DND-41 (cell line): ENCODE results near the gene PARD6G.

Experiments used
- ATAC-seq: fragments of 200-7000 bp; cut with Tn5 transposase; 3 replicates; pipeline ENCODE4 v1.9.1; 2021; ENCODE audit warnings: low read depth; ENCODE audit not compliant: insufficient read depth
- DNase-seq: peaks from one replicate; pipeline ENCODE4 v3.0.0-alpha.2; 2020
- H2AFZ ChIP-seq: 2 replicates; pipeline ENCODE4 v1.6.0; 2012; ENCODE audit warnings: low read depth, low read length
- H3K27ac ChIP-seq: 2 replicates; pipeline ENCODE4 v1.5.1; 2012; ENCODE audit warnings: low read length, inconsistent platforms
- H3K27me3 ChIP-seq: fragments of 200-600 bp; sonication (generic); 2 replicates; pipeline ENCODE4 v1.6.0; 2012; ENCODE audit warnings: low read length, mild to moderate bottlenecking, inconsistent platforms; ENCODE audit not compliant: insufficient read depth, poor library complexity
- H3K36me3 ChIP-seq: 2 replicates; pipeline ENCODE4 v1.5.1; 2012; ENCODE audit warnings: low read length, inconsistent platforms; ENCODE audit not compliant: insufficient read depth
- H3K4me1 ChIP-seq: 2 replicates; pipeline ENCODE4 v1.5.1; 2012; ENCODE audit warnings: mild to moderate bottlenecking, low read length; ENCODE audit not compliant: insufficient read depth
- H3K4me2 ChIP-seq: 2 replicates; pipeline ENCODE4 v1.6.0; 2012; ENCODE audit warnings: mild to moderate bottlenecking, moderate library complexity, low read length, inconsistent platforms; ENCODE audit not compliant: insufficient read depth
- H3K4me3 ChIP-seq, 2 experiments: fragments of 200-600 bp in 1 of 2; shearing (Covaris generic) in 1 of 2; 2 replicates each; pipeline ENCODE4 v1.5.1; 2012 to 2016; ENCODE audit warnings: inconsistent platforms in 2 of 2, low read length in 2 of 2, mild to moderate bottlenecking in 2 of 2, low read depth in 1 of 2, moderate library complexity in 1 of 2
- H3K79me2 ChIP-seq: 2 replicates; pipeline ENCODE4 v1.6.0; 2012; ENCODE audit warnings: low read length, inconsistent platforms; ENCODE audit not compliant: insufficient read depth
- H3K9ac ChIP-seq: 2 replicates; pipeline ENCODE4 v1.6.0; 2012; ENCODE audit warnings: low read depth, mild to moderate bottlenecking, inconsistent platforms, low read length, moderate library complexity
- H3K9me3 ChIP-seq: 2 replicates; pipeline ENCODE4 v1.5.1; 2012; ENCODE audit warnings: low read length, moderate library complexity, mild to moderate bottlenecking, inconsistent platforms; ENCODE audit not compliant: insufficient read depth, severe bottlenecking
- H4K20me1 ChIP-seq: 2 replicates; pipeline ENCODE4 v1.6.0; 2012; ENCODE audit warnings: low read length; ENCODE audit not compliant: insufficient read depth
- EZH2 ChIP-seq: IDR thresholded peaks from 3 replicates; pipeline ENCODE4 v1.6.1; 2012; ENCODE audit warnings: borderline replicate concordance, low read depth, mild to moderate bottlenecking, moderate library complexity, low read length, inconsistent platforms; ENCODE audit not compliant: severe bottlenecking
- TF ChIP-seq, protein P1 (sequence below): IDR thresholded peaks from 2 replicates; pipeline ENCODE4 v1.5.1; 2012; ENCODE audit warnings: borderline replicate concordance, low read length, moderate library complexity, mild to moderate bottlenecking; ENCODE audit not compliant: poor library complexity, severe bottlenecking; ENCODE audit errors: extremely low read depth

PARD6G gene

DNA sequence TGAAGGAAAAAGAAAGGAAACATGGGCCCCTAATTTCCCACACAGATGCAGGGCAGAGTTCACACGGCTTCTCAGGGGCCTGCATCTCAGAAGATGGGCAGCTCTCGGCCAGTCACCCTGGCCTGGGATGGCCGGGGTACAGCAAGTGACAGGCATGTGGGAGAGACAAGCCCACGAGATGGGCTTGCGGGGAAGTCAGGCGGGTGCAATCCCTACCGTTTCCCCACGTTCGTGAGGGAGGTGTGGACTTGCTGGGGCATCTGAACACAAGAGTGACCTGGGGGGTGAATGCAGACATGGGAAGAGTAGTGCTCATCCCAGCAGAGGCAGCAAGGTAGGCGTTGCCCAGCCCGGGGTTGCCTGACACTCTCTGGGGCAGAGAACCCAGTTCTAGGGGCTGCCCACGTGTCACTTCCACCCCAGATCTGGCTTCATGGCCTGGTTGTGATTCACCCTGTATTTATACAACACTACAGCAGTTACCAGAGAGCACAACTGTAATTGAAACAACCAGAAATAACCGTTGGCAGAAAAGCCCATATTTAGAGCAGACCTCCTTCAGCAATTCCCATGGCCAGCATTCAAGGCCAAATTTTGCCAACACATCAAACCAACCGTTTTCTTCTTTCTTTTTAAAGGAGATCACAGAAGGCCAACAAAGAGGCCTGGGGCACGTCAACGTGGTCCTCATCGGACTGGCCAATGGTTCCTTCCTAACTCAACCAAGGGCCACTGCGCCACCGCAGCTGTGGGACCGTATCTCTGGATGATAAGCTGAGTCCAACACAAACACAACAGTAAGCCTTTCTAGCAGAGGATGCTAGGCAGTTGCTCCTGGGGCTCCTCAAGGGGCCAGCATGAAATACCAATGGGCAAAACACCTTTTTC, 58.4 kb downstream of the PARD6G start:
- no peak overlapping the region for H3K4me3 ChIP-seq
- H3K4me2 ChIP-seq, result no peak overlapping the region
- H3K79me2 ChIP-seq, result no peaks in the 10 kb centered on the region
- H3K27me3 ChIP-seq, result no peaks in the 10 kb centered on the region
- no peaks in the 10 kb centered on the region for H3K4me1 ChIP-seq
- H3K27ac ChIP-seq, result no peak overlapping the region
- H4K20me1 ChIP-seq, result peaks cover 2% of the 10 kb centered on the region; the same call in 1 of the 2 replicates
- H2AFZ ChIP-seq, result no peak overlapping the region
- H3K36me3 ChIP-seq, result no peaks in the 10 kb centered on the region
- ATAC-seq, result no peak
- no peak overlapping the region for H3K9ac ChIP-seq
- DNase-seq, result no peak
- TF ChIP-seq, protein P1, sequence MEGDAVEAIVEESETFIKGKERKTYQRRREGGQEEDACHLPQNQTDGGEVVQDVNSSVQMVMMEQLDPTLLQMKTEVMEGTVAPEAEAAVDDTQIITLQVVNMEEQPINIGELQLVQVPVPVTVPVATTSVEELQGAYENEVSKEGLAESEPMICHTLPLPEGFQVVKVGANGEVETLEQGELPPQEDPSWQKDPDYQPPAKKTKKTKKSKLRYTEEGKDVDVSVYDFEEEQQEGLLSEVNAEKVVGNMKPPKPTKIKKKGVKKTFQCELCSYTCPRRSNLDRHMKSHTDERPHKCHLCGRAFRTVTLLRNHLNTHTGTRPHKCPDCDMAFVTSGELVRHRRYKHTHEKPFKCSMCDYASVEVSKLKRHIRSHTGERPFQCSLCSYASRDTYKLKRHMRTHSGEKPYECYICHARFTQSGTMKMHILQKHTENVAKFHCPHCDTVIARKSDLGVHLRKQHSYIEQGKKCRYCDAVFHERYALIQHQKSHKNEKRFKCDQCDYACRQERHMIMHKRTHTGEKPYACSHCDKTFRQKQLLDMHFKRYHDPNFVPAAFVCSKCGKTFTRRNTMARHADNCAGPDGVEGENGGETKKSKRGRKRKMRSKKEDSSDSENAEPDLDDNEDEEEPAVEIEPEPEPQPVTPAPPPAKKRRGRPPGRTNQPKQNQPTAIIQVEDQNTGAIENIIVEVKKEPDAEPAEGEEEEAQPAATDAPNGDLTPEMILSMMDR, result no peak
- no peak for TF ChIP-seq EZH2
- H3K9me3 ChIP-seq, result no peaks in the 10 kb centered on the region

DNA sequence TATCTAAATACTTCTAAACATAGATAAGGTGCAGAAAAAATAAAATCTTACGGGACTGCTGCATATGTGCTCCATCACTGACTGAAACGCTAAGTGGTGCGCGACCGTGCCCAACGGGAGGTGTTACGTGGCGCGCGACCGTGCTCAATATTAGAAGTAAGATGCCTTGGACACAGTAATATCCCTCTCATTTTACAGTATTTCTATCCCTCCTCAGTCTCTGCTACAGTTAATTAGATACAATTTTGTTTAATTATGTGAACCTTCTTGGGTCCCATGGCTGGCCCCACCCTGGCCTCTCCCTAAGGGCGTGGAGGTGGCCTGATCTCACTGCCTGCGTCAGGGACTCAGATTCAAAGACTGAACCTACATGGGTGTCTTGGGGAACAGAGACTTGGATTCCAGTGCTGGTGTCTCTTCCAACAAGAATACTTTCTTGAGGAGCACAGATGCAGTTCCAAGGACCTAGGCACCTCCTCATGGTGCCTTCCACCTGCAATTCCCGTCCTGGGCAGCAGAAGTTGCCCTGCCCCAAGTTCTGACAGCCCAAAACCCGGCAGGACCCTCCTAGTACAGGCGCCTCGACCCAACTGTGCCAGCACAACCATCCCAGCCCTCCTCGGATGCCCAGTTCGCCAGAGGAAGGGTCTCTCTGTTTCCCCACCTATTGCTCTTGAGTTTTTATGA, 59.2 kb downstream of the PARD6G start:
- ATAC-seq (no peak), DNase-seq (no peak)
- Histone ChIP-seq H3K27ac (no peak overlapping the region), H3K9ac (no peak overlapping the region), H3K4me3 (no peak overlapping the region), H4K20me1 (peaks cover 4% of the 10 kb centered on the region; the same call in 1 of the 2 replicates), H3K36me3 (no peaks in the 10 kb centered on the region), H2AFZ (no peak overlapping the region), H3K27me3 (no peaks in the 10 kb centered on the region), H3K4me1 (no peaks in the 10 kb centered on the region), H3K9me3 (no peaks in the 10 kb centered on the region), H3K79me2 (no peaks in the 10 kb centered on the region), H3K4me2 (no peak overlapping the region)
- no peak for TF ChIP-seq EZH2
- TF ChIP-seq, protein P1, result no peak

DNA sequence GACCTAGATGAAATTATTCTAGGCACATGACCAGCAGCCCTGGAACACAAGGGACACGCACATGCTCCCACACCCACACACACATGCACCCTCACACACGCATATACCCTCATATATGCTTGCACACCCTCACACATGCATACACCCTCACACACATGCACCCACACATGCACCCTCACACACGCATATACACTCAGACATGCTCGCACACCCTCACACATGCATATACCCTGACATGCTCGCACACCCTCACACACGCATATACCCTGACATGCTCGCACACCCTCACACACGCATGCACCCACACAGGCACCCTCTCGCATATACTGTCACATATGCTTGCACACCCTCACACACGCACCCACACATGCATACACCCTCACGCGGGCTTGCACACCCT, 61.8 kb downstream of the PARD6G start:
- H4K20me1 ChIP-seq, result peaks cover 14% of the 10 kb centered on the region
- H3K27me3 ChIP-seq, result no peaks in the 10 kb centered on the region
- no peak overlapping the region for H3K4me2 ChIP-seq
- H3K79me2 ChIP-seq, result no peaks in the 10 kb centered on the region
- H3K36me3 ChIP-seq, result no peaks in the 10 kb centered on the region
- H3K4me1 ChIP-seq, result peaks cover 13% of the 10 kb centered on the region
- TF ChIP-seq, protein P1, result no peak
- no peak for TF ChIP-seq EZH2
- H3K4me3 ChIP-seq, result no peak overlapping the region
- DNase-seq (no peak), ATAC-seq (no peak)
- no peak overlapping the region for H3K9ac ChIP-seq
- no peak overlapping the region for H2AFZ ChIP-seq
- H3K9me3 ChIP-seq, result no peaks in the 10 kb centered on the region
- H3K27ac ChIP-seq, result no peak overlapping the region
